NCI-H2081 treated with DMSO at 0.1 percent for 48 hours (cell line): Measurements from ENCODE around the gene NELL2.

Experiments
- DNase-seq: peaks from one replicate; lab custom pipeline; 2025; lab: John Stamatoyannopoulos, UW

NELL2 gene

DNA sequence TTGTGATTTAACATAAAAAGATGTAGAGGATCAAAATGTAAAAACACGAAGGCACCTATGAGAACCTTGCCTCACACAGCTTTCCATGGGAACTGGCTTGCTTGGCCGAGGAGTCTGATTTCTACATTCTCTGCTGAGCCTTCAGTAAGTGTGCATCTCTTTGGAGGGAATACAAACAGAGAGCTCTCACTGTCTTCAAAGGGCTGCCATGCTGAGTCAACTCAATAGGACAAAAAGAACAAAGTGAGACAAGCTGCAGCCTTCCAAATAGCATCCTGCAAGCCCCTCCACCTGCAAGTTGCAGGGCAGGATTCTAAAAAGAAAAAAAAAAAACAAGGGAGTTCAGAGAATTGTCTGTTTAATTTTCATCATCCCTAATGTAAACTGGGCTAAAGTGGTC, 411.9 kb downstream of the NELL2 start:
- no peak for DNase-seq

DNA sequence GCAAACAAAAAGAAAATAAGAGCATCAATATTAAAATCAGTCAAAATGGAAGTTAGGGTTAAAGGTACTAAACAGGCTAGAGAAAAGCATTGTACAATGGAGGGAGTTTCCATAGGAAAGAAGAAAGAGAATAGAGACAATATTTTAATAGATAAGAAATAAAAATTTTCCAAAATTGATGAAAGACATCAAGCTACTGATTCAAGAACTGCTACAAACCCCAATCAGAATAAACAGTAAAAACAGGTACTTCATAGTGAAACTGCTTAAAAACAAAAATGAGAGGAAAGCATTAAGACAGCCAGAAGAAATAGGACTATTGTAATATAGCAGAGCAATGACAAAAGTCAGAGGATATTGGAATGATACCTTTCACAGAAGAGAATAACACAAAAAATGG, 413.4 kb downstream of the NELL2 start:
- DNase-seq = no peak

DNA sequence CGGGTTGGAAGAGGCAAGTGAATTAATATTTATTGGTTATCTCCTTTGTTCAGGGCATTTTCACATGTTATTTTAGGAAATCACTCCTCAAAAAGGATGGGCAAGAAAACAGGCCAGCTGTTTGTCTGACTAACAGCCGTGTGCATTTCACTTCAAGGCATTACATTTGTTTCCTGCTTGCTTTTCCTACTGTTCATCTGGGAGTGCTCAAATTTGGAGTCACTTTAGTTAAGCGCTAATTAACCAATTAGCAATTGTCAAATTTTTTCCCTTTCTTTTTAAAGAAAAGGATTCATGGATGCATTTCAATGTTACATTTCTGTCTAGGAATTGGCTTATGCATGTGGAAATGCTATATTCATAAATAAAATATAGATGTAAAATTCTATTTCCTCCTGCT, 415.9 kb downstream of the NELL2 start:
- DNase-seq = no peak

DNA sequence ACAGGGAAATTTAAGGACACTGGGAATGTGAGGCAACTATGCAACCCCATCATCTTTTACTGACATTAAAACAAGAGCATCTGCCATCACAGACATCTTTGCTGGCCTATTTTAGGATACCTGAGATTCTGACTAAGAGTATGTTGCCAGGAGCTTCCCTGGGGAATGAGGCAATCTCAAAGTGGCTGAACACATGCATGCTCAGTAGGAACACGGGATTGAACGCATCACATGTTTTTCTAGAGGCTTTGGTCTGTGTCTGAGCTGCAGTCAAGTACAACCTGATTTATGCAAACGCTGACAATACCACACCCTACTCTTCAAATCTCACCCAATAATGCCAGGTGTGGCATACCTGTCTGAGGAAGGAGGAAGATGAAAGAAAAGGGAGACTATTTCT, 416.5 kb downstream of the NELL2 start:
- no peak for DNase-seq
